SK-N-SH (cell line): ENCODE data around the gene MGAT4B. TPM values are rescaled to one million over a fixed set of nuclear protein-coding genes. Genes with fewer than 3 reads are reported as not detected.

ENCODE experiments used
- CTCF ChIA-PET: fragments of 300-600, 350-600 bp; formaldehyde crosslinking; extraction: SDS; loops from one replicate; lab custom pipeline; 2021; lab: Yijun Ruan, JAX
- POLR2A ChIA-PET: fragments of 350-600 bp; sonication (Branson Sonifier 250); formaldehyde crosslinking; extraction: SDS; loops from one replicate; lab custom pipeline; 2020; ENCODE audit warnings: antibody characterized with exemption, inconsistent platforms; lab: Yijun Ruan, JAX
- DNase-seq: peaks from one replicate; pipeline ENCODE4 v3.0.0; 2012
- H2AFZ ChIP-seq: fragments of 200-600 bp; sonication (generic); 2 replicates; pipeline ENCODE4 v1.8.1; 2016; ENCODE audit warnings: antibody characterized with exemption, mild to moderate bottlenecking, low read depth
- H3F3A ChIP-seq: fragments of 200-600 bp; sonication (generic); replicated peaks from 2 replicates; pipeline ENCODE3; 2016; ENCODE audit warnings: antibody characterized with exemption, mild to moderate bottlenecking; ENCODE audit not compliant: insufficient read depth
- H3K27ac ChIP-seq, 2 experiments: fragments of 200-500 bp in 1 of 2; fragments of 200-600 bp in 1 of 2; sonication (Bioruptor generic) in 1 of 2; sonication (generic), shearing (Covaris generic) in 1 of 2; 2 replicates each; pipeline versions ENCODE4 v1.5.1 to v1.6.1; 2014 to 2016; ENCODE audit warnings: low read depth in 2 of 2, inconsistent platforms in 1 of 2, low read length in 1 of 2, mild to moderate bottlenecking in 1 of 2, mixed read lengths in 1 of 2
- H3K27me3 ChIP-seq: fragments of 200-600 bp; sonication (generic), shearing (Covaris generic); 2 replicates; pipeline ENCODE4 v1.6.1; 2016; ENCODE audit warnings: mixed run types; ENCODE audit not compliant: insufficient read depth
- H3K36me3 ChIP-seq, 2 experiments: fragments of 200-500 bp in 1 of 2; fragments of 200-600 bp in 1 of 2; sonication (Bioruptor generic) in 1 of 2; sonication (generic) in 1 of 2; replicated peaks in 1 of 2; 2 replicates each; pipeline versions ENCODE3 to v1.5.1; 2014 to 2016; ENCODE audit warnings: low read length in 1 of 2, mild to moderate bottlenecking in 1 of 2; ENCODE audit not compliant: insufficient read depth in 2 of 2, control insufficient read depth in 1 of 2
- H3K4me1 ChIP-seq, 2 experiments: fragments of 200-500 bp in 1 of 2; fragments of 200-600 bp in 1 of 2; sonication (Bioruptor generic) in 1 of 2; sonication (generic), shearing (Covaris generic) in 1 of 2; 2 replicates each; pipeline versions ENCODE4 v1.5.1 to v1.6.1; 2014 to 2016; ENCODE audit warnings: low read depth in 1 of 2, low read length in 1 of 2, mixed run types in 1 of 2; ENCODE audit not compliant: insufficient read depth in 2 of 2, control insufficient read depth in 1 of 2
- H3K4me2 ChIP-seq: fragments of 200-600 bp; sonication (generic), shearing (Covaris generic); 2 replicates; pipeline ENCODE4 v1.6.1; 2017; ENCODE audit warnings: mixed run types
- H3K4me3 ChIP-seq, 2 experiments: fragments of 200-500 bp in 1 of 2; fragments of 200-600 bp in 1 of 2; sonication (Bioruptor generic) in 1 of 2; sonication (generic), shearing (Covaris generic) in 1 of 2; 2 replicates each; pipeline versions ENCODE4 v1.5.1 to v1.8.1; 2014 to 2016; ENCODE audit warnings: low read depth in 2 of 2, inconsistent platforms in 1 of 2, low read length in 1 of 2, mild to moderate bottlenecking in 1 of 2, mixed read lengths in 1 of 2, moderate library complexity in 1 of 2
- H3K79me2 ChIP-seq: fragments of 200-600 bp; sonication (generic); 2 replicates; pipeline ENCODE4 v1.8.1; 2017; ENCODE audit warnings: mild to moderate bottlenecking; ENCODE audit not compliant: insufficient read depth
- H3K9ac ChIP-seq: fragments of 200-600 bp; sonication (generic); 2 replicates; pipeline ENCODE4 v1.6.1; 2017; ENCODE audit warnings: mixed run types
- H3K9me2 ChIP-seq: fragments of 200-600 bp; sonication (generic); 2 replicates; pipeline ENCODE4 v1.6.1; 2017; ENCODE audit warnings: mixed run types
- H3K9me3 ChIP-seq: fragments of 200-600 bp; sonication (generic); 2 replicates; pipeline ENCODE4 v1.6.1; 2017; ENCODE audit warnings: mixed run types, mild to moderate bottlenecking, moderate library complexity
- H4K20me1 ChIP-seq: fragments of 200-600 bp; sonication (generic); 2 replicates; pipeline ENCODE4 v1.6.1; 2017; ENCODE audit warnings: mild to moderate bottlenecking, mixed run types; ENCODE audit not compliant: insufficient read depth
- CHD2 ChIP-seq: fragments of 150-350 bp; IDR thresholded peaks from 2 replicates; pipeline ENCODE4 v1.6.1; 2018; ENCODE audit warnings: low read length; ENCODE audit not compliant: partially characterized antibody
- FOXM1 ChIP-seq: IDR thresholded peaks from 2 replicates; pipeline ENCODE4 v1.4.0; 2012; ENCODE audit warnings: low read depth, mild to moderate bottlenecking
- GABPA ChIP-seq: IDR thresholded peaks from 2 replicates; pipeline ENCODE4 v1.4.0; 2012; ENCODE audit warnings: low read depth, mild to moderate bottlenecking
- MXI1 ChIP-seq: IDR thresholded peaks from 2 replicates; pipeline ENCODE4 v1.6.1; 2012; ENCODE audit warnings: mild to moderate bottlenecking, low read depth, low read length, improper control_type of control experiment
- NFIC ChIP-seq: IDR thresholded peaks from 2 replicates; pipeline ENCODE4 v1.4.0; 2012; ENCODE audit warnings: borderline replicate concordance
- POLR2AphosphoS5 ChIP-seq: IDR thresholded peaks from 2 replicates; pipeline ENCODE4 v1.6.1; 2012; ENCODE audit warnings: low read depth, low read length
- SIN3A ChIP-seq: IDR thresholded peaks from 2 replicates; pipeline ENCODE4 v1.6.1; 2012; ENCODE audit warnings: low read depth, mild to moderate bottlenecking, low read length, moderate library complexity, borderline replicate concordance
- YY1 ChIP-seq: IDR thresholded peaks from 2 replicates; pipeline ENCODE4 v1.4.0; 2012; ENCODE audit warnings: low read depth, mild to moderate bottlenecking
- WGBS: methylation state at CpG from one replicate; pipeline ENCODE4 v1.1.6; 2017; ENCODE audit warnings: low lambda C conversion rate; 5-methylcytosine and 5-hydroxymethylcytosine counted together
- polyA plus RNA-seq, 3 experiments: library from polyadenylated mRNA; depleted of rRNA; stranded (reverse); fragments of >200 nt; gene quantifications; 2 replicates each; pipeline ENCODE4 v1.2.3, GENCODE V29; 2012
- TF ChIP-seq, protein P1 (sequence below): fragments of 150-350 bp; IDR thresholded peaks from 2 replicates; pipeline ENCODE4 v1.6.1; 2016; ENCODE audit warnings: mild to moderate bottlenecking, low read depth, low read length
- TF ChIP-seq, protein P2 (sequence below): IDR thresholded peaks from 2 replicates; pipeline ENCODE4 v1.4.0; 2012; ENCODE audit warnings: low read depth, borderline replicate concordance
- TF ChIP-seq, protein P3 (sequence below): fragments of 150-350 bp; IDR thresholded peaks from 2 replicates; pipeline ENCODE4 v1.6.1; 2017; ENCODE audit warnings: antibody characterized with exemption, low read length, low read depth, borderline replicate concordance
- TF ChIP-seq, protein P4 (sequence below): IDR thresholded peaks from 2 replicates; pipeline ENCODE4 v1.6.1; 2012; ENCODE audit warnings: mild to moderate bottlenecking, low read depth, low read length, moderate library complexity

The MGAT4B gene
- polyA plus RNA-seq, 1 of the 3 experiments (the other 2 are of a cell fraction): 190 TPM

DNA sequence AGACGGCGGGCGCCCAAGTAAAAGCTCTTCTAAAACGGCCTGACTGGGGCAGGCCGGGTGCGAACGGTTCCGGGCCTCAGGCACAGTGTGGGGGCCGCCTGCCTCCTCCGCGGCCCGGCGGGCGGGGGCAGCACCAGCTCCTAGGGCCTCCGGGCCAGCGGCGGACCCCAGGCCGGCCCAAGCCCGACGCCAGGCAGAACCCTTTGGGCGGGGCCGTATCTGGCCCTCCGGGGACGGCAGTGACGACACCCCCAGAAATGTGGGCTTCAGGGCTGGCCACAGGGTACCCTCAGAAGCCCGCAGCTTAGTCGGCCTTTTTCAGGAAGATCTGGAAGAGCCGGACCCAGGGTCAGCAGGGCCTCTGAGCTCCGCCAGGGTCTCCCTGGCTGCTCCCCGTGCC is 8.9 kb downstream of the MGAT4B start (continued):
- TF ChIP-seq, protein P1, sequence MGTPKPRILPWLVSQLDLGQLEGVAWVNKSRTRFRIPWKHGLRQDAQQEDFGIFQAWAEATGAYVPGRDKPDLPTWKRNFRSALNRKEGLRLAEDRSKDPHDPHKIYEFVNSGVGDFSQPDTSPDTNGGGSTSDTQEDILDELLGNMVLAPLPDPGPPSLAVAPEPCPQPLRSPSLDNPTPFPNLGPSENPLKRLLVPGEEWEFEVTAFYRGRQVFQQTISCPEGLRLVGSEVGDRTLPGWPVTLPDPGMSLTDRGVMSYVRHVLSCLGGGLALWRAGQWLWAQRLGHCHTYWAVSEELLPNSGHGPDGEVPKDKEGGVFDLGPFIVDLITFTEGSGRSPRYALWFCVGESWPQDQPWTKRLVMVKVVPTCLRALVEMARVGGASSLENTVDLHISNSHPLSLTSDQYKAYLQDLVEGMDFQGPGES: no peak
- no peak for TF ChIP-seq YY1

DNA sequence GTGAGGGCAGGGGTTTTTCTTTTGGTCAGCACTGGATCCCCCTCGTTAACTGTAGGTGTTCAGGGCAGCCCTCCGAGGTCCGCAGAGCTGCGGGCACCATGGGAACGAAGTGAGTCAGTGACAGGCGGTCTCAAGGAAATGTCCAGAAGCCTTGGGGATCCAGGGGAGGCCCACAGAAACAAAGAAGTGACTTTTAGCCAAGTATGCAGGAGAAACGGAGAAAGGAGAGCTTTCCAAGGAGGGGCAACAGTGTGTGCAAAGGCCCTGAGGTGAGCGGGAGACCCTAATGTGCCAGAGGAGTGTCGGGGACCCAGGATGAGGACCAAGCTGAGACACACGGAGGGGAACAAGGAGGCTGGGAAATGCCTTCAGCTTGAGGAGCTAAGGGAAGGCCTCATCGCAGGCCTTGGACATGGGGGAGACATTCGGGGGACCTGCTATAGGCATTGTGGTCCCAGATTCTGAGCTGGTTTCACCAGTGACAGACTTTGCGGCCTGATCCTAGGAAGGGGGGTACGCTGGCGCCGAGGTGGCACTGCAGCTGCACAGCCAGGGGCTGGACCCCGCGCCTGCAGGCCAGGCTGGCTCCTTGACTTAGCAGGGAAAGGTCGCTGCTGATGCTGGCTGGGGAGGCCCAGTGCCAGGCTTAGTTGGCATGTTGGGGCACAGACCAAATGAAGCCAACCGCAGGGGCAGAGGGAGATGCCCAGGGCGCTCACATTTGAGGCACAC is 9.6 kb downstream of the MGAT4B start:
- no peak for DNase-seq
- no peak overlapping the region; a peak in 1 of 4 replicates for H3K27ac ChIP-seq
- H3K4me2 ChIP-seq: peak overlapping the region; percentile 83; the same call in 1 of the 2 replicates
- H3K9me2 ChIP-seq: no peaks in the 10 kb centered on the region
- TF ChIP-seq CHD2 (no peak), POLR2AphosphoS5 (no peak; the same call in 1 of the 2 replicates), NFIC (no peak), GABPA (no peak), MXI1 (no peak), SIN3A (no peak), FOXM1 (no peak)
- TF ChIP-seq, protein P2, sequence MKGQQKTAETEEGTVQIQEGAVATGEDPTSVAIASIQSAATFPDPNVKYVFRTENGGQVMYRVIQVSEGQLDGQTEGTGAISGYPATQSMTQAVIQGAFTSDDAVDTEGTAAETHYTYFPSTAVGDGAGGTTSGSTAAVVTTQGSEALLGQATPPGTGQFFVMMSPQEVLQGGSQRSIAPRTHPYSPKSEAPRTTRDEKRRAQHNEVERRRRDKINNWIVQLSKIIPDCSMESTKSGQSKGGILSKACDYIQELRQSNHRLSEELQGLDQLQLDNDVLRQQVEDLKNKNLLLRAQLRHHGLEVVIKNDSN: no peak
- TF ChIP-seq, protein P3, sequence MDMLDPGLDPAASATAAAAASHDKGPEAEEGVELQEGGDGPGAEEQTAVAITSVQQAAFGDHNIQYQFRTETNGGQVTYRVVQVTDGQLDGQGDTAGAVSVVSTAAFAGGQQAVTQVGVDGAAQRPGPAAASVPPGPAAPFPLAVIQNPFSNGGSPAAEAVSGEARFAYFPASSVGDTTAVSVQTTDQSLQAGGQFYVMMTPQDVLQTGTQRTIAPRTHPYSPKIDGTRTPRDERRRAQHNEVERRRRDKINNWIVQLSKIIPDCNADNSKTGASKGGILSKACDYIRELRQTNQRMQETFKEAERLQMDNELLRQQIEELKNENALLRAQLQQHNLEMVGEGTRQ: no peak
- TF ChIP-seq, protein P4, sequence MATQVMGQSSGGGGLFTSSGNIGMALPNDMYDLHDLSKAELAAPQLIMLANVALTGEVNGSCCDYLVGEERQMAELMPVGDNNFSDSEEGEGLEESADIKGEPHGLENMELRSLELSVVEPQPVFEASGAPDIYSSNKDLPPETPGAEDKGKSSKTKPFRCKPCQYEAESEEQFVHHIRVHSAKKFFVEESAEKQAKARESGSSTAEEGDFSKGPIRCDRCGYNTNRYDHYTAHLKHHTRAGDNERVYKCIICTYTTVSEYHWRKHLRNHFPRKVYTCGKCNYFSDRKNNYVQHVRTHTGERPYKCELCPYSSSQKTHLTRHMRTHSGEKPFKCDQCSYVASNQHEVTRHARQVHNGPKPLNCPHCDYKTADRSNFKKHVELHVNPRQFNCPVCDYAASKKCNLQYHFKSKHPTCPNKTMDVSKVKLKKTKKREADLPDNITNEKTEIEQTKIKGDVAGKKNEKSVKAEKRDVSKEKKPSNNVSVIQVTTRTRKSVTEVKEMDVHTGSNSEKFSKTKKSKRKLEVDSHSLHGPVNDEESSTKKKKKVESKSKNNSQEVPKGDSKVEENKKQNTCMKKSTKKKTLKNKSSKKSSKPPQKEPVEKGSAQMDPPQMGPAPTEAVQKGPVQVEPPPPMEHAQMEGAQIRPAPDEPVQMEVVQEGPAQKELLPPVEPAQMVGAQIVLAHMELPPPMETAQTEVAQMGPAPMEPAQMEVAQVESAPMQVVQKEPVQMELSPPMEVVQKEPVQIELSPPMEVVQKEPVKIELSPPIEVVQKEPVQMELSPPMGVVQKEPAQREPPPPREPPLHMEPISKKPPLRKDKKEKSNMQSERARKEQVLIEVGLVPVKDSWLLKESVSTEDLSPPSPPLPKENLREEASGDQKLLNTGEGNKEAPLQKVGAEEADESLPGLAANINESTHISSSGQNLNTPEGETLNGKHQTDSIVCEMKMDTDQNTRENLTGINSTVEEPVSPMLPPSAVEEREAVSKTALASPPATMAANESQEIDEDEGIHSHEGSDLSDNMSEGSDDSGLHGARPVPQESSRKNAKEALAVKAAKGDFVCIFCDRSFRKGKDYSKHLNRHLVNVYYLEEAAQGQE: no peak
- H2AFZ ChIP-seq: no peak overlapping the region
- peaks cover 0 to 41% of the 10 kb centered on the region in 2 experiments for H3K36me3 ChIP-seq
- H3F3A ChIP-seq: peaks cover 4% of the 10 kb centered on the region
- H4K20me1 ChIP-seq: peaks cover 4% of the 10 kb centered on the region; the same call in 1 of the 2 replicates
- CTCF ChIA-PET: interaction anchor here (0.7 to 8.3 kb wide), 19 partner anchors 10 to 178 kb away, joined by 3 to 67 read pairs (median 4); partner anchors contain the start of genes MAML1 and MGAT4B
- H3K9me3 ChIP-seq: no peaks in the 10 kb centered on the region
- H3K4me1 ChIP-seq: peaks cover 0 to 14% of the 10 kb centered on the region in 2 experiments; a peak in 1 of 4 replicates
- 93% methylated on average over 14 of the region's 21 CpGs for WGBS
- peak overlapping the region; percentile 64; the same call in 1 of the 2 replicates for H3K9ac ChIP-seq
- H3K27me3 ChIP-seq: no peaks in the 10 kb centered on the region
- H3K79me2 ChIP-seq: 0 out of 2 replicates have a peak, but pooled peaks cover 11% of the 10 kb centered on the region
- POLR2A ChIA-PET: interaction anchor here (1.5 to 1.9 kb wide), 2 partner anchors 8 to 23 kb away, joined by 4 to 6 read pairs; no protein-coding TSS in a partner anchor
- peak overlapping the region in 1 of 2 experiments; percentile 57; a peak in 2 of 4 replicates for H3K4me3 ChIP-seq
